ENCODE measurements around the gene RNF25. TPM values are rescaled to one million over a fixed set of nuclear protein-coding genes. Genes with fewer than 3 reads are reported as not detected.

RNF25 gene
- polyA plus RNA-seq, 2 of the 4 experiments (the other 2 are of a cell fraction) = 33.8 to 61.5 TPM

DNA sequence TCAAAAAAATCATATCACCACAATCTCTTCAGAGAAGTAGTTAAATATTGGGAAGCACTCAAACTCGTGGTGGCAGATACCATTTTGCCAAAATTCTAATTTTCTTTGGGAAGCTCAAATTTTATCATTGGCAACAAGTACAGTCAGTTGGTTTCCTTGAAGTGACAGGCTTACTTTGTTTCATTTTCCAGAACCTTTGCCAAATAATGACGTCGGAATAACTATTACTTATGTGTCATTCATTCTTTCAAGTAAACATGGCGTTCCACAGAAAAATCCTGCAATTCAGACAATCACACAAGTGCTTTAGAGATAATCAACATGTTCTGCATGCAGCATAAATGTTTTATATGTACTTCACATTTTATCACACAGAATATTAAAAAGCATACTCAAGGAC is 44.3 kb upstream of the RNF25 start:
- DNase-seq (ENCODE audit: low read depth in 1 of 2, low spot score in 1 of 2) (no peak), FAIRE-seq (no peak), ATAC-seq (no peak)
- Histone ChIP-seq H3K4me1 (peaks cover 27% of the 10 kb centered on the region; the same call in 2 of the 3 replicates), H3K27ac (no peak overlapping the region), H3K4me2 (no peak overlapping the region), H3K9me3 (no peaks in the 10 kb centered on the region), H3K4me3 (no peak overlapping the region)
- WGBS (ENCODE audit: missing lambda C conversion rate) = 83% methylated on average over 4 of the region's 4 CpGs
- TF ChIP-seq CHD2 (IDR thresholded peaks at IDR 0.05; ENCODE audit: low read length, partially characterized antibody) (no peak), HOXA7 (CRISPR knock-in tag; IDR thresholded peaks at IDR 0.05) (no peak), JUN (IDR thresholded peaks at IDR 0.05) (no peak), FOXS1 (CRISPR knock-in tag; IDR thresholded peaks at IDR 0.05) (no peak), RAD21 (conservative IDR thresholded peaks at IDR 0.05 in 1 of 2, IDR thresholded peaks at IDR 0.05 in 1 of 2) (no peak), TP53 (CRISPR knock-in tag; IDR thresholded peaks at IDR 0.05) (no peak), SREBF2 (IDR thresholded peaks at IDR 0.05) (no peak)
- TF ChIP-seq, protein P1, sequence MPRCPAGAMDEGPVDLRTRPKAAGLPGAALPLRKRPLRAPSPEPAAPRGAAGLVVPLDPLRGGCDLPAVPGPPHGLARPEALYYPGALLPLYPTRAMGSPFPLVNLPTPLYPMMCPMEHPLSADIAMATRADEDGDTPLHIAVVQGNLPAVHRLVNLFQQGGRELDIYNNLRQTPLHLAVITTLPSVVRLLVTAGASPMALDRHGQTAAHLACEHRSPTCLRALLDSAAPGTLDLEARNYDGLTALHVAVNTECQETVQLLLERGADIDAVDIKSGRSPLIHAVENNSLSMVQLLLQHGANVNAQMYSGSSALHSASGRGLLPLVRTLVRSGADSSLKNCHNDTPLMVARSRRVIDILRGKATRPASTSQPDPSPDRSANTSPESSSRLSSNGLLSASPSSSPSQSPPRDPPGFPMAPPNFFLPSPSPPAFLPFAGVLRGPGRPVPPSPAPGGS (IDR thresholded peaks at IDR 0.05) = no peak
- TF ChIP-seq, protein P2, sequence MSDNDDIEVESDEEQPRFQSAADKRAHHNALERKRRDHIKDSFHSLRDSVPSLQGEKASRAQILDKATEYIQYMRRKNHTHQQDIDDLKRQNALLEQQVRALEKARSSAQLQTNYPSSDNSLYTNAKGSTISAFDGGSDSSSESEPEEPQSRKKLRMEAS (IDR thresholded peaks at IDR 0.05) = no peak
- ChIA-PET POLR2A (no interaction called here), CTCF (interaction anchor here (1.3 to 2.2 kb wide), 2 partner anchors 22 to 132 kb away, joined by 3 to 15 read pairs; no protein-coding TSS in a partner anchor)

DNA sequence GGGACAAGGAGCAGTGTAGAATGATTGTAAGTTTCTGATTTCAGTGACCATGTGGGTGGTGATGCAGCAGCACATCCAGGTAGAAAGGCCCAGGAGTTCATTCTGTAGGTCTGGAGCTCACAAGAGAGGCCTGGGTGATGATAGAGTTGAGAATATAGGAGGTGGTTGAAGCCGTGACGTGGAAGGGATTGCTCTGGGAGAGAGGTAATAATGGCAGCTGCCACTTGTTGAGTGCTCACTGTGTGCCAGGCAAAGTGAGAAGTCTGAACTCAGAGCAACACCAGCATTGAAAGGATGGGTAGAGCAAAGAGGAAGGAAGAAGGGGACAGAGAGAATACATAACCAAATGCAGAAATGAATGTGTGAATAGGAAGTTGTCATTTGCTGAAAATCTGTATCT is 42.1 kb upstream of the RNF25 start:
- FAIRE-seq = no peak
- CTCF ChIA-PET = interaction anchor here (1.6 to 3.5 kb wide), 2 partner anchors 32 to 133 kb away, joined by 4 to 15 read pairs; no protein-coding TSS in a partner anchor
- H3K27ac ChIP-seq = no peak overlapping the region

DNA sequence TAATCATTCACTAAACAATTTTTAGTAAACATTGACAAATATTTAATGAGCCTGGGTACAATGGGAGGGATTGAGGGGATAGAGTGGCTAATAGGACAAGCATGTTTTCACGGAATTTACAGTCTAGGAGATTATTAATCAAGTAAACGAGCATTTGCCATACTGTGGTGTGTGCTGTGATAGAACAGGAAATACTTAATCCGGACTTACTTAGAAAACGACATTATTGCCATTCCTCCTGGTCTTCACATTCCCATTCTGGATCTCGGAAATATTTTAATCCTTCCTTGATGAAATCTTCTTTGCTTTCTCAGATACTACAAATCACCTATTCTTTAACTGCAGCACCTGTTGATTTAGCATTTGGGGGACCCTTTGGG is 39.7 kb upstream of the RNF25 start:
- H3K27ac ChIP-seq = peak overlapping the region; percentile 95 to 98
- DNase-seq (ENCODE audit: low read depth in 1 of 2, low spot score in 1 of 2) (no peak), ATAC-seq (peak in 1 of 2 experiments; percentile 23; a peak in 3 of 6 replicates), FAIRE-seq (no peak)
- ChIA-PET POLR2A (interaction anchor here (0.9 to 1.6 kb wide), 4 partner anchors 14 to 136 kb away, joined by 3 to 6 read pairs (median 4); no protein-coding TSS in a partner anchor), CTCF (interaction anchor here (0.8 to 5.2 kb wide), 19 partner anchors 9 to 186 kb away, joined by 3 to 54 read pairs (median 6); partner anchors contain the start of genes BCS1L and ZNF142)
- peaks cover 10% of the 10 kb centered on the region; the same call in 2 of the 3 replicates for H3K4me1 ChIP-seq
- H3K4me3 ChIP-seq = peak overlapping the region; percentile 93
- 2% methylated on average over 5 of the region's 5 CpGs for WGBS (ENCODE audit: missing lambda C conversion rate)
- no peaks in the 10 kb centered on the region for H3K9me3 ChIP-seq
- peak overlapping the region; percentile 77 for H3K4me2 ChIP-seq
- TF ChIP-seq RFX5 (IDR thresholded peaks at IDR 0.05) (no peak), SREBF2 (IDR thresholded peaks at IDR 0.05) (no peak), CEBPB (IDR thresholded peaks at IDR 0.05) (no peak), RAD21 (conservative IDR thresholded peaks at IDR 0.05 in 1 of 2, IDR thresholded peaks at IDR 0.05 in 1 of 2) (no peak), PHF8 (IDR thresholded peaks at IDR 0.05; ENCODE audit: borderline replicate concordance, low read depth) (no peak), ZNF302 (CRISPR knock-in tag; IDR thresholded peaks at IDR 0.05) (no peak), EP300 (IDR thresholded peaks at IDR 0.05) (no peak), EHMT2 (IDR thresholded peaks at IDR 0.05; ENCODE audit: low read depth) (no peak), FOXS1 (CRISPR knock-in tag; IDR thresholded peaks at IDR 0.05) (no peak)
- TF ChIP-seq, protein P3, sequence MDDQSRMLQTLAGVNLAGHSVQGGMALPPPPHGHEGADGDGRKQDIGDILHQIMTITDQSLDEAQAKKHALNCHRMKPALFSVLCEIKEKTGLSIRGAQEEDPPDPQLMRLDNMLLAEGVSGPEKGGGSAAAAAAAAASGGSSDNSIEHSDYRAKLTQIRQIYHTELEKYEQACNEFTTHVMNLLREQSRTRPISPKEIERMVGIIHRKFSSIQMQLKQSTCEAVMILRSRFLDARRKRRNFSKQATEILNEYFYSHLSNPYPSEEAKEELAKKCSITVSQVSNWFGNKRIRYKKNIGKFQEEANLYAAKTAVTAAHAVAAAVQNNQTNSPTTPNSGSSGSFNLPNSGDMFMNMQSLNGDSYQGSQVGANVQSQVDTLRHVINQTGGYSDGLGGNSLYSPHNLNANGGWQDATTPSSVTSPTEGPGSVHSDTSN (IDR thresholded peaks at IDR 0.05) = no peak

More for the DNA sequence above, 42.1 kb upstream of the RNF25 start:
- no peak for ATAC-seq
- POLR2A ChIA-PET = no interaction called here
- Histone ChIP-seq H3K4me2 (no peak overlapping the region), H3K9me3 (no peaks in the 10 kb centered on the region), H3K4me1 (peaks cover 19% of the 10 kb centered on the region; the same call in 2 of the 3 replicates), H3K4me3 (no peak overlapping the region)
- WGBS (ENCODE audit: missing lambda C conversion rate) = 91% methylated on average over 2 of the region's 2 CpGs
- DNase-seq (ENCODE audit: low read depth in 1 of 2, low spot score in 1 of 2) = no peak
- TF ChIP-seq HOXB5 (CRISPR knock-in tag; IDR thresholded peaks at IDR 0.05) = no peak
- TF ChIP-seq, protein P2 (IDR thresholded peaks at IDR 0.05) = no peak
- no peak for TF ChIP-seq GATA3 (IDR thresholded peaks at IDR 0.05; ENCODE audit: borderline replicate concordance)
- TF ChIP-seq MYC (IDR thresholded peaks at IDR 0.05; ENCODE audit: borderline replicate concordance, low read length) = no peak
- TF ChIP-seq RARB (CRISPR knock-in tag; IDR thresholded peaks at IDR 0.05) = no peak
- no peak for TF ChIP-seq RNF2 (IDR thresholded peaks at IDR 0.05; ENCODE audit: borderline replicate concordance, low read depth)
- no peak for TF ChIP-seq KDM1A (IDR thresholded peaks at IDR 0.05; ENCODE audit: low read depth)

Data from A549 (cell line).